SK-N-MC (cell line): ENCODE results near the gene C1QTNF9B.

ENCODE experiments used
- EZH2 ChIP-seq: fragments of 200-600 bp; sonication (generic); IDR thresholded peaks from one replicate; pipeline ENCODE4 v1.6.1; 2017; ENCODE audit warnings: antibody characterized with exemption
- FOXP2 ChIP-seq: optimal IDR thresholded peaks from 2 replicates; pipeline ENCODE3; 2011; ENCODE audit warnings: mild to moderate bottlenecking, moderate library complexity; ENCODE audit not compliant: insufficient read depth; ENCODE audit errors: extremely low read length, control extremely low read depth
- POLR2AphosphoS5 ChIP-seq: IDR thresholded peaks from 2 replicates; pipeline ENCODE4 v1.6.1; 2012; ENCODE audit warnings: mild to moderate bottlenecking, low read depth, low read length, borderline replicate concordance

DNA sequence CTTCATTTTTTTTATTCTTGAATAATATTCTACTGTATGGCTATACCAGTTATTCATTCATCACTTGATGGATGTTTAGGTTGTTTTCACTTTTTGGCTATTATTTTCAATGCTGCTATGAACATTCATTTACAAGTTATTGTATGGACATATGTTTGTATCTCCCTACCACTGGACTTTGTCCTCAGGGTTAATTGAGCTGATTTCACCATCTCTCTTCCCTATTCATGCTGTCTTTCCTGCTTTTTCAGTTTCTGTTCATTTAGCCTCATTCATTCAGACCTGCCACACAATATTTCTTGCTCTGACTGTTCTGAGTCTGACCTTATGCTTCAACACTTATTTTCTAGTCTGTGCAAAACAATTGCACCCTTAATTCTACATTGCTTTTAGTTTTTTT, 12.3 kb upstream of the C1QTNF9B start:
- no peak for TF ChIP-seq POLR2AphosphoS5
- TF ChIP-seq EZH2 = no peak
- TF ChIP-seq FOXP2 = no peak
